ENCODE measurements around the gene PROM2. TPM values are rescaled to one million over a fixed set of nuclear protein-coding genes. Genes with fewer than 3 reads are reported as not detected.
A peak's percentile ranks its signal among the peaks of the same experiment; 100 is the strongest.

The PROM2 gene
- total and polyA plus RNA-seq, 2 donors from 2014 or later: 55.6 to 65.6 TPM

GRCh38 chr2:95272299-95272751, 1.9 kb upstream of the PROM2 start:
- Histone ChIP-seq H3K9me3 (ENCODE audit: control insufficient read depth in 2 of 3, insufficient read depth in 1 of 3, low read length in 3 of 3) (no peaks in the 10 kb centered on the region), H3K27me3 (ENCODE audit: control insufficient read depth, insufficient read depth, low read length) (no peaks in the 10 kb centered on the region), H3K9ac (ENCODE audit: low read length in 3 of 3) (no peak overlapping the region), H3K4me1 (ENCODE audit: control insufficient read depth in 2 of 3, insufficient read depth in 2 of 3, low read depth in 1 of 3, low read length in 3 of 3) (peaks cover 0 to 12% (median 0%) of the 10 kb centered on the region in 3 donors), H3K27ac (ENCODE audit: low read depth in 2 of 2, low read length in 2 of 2) (no peak overlapping the region), H3K4me3 (ENCODE audit: low read length in 3 of 3) (no peak overlapping the region), H3K36me3 (ENCODE audit: control insufficient read depth in 2 of 3, insufficient read depth in 3 of 3, low read length in 3 of 3) (no peaks in the 10 kb centered on the region)
- TF ChIP-seq CTCF (IDR thresholded peaks at IDR 0.05; ENCODE audit: borderline replicate concordance, extremely low read depth, insufficient read depth): no peak
- intact Hi-C loops (cut with DNase I): no loop called here
- DNase-seq (peak in 2 of 5 donors; percentile 18 to 44), FAIRE-seq (no peak)

GRCh38 chr2:95272781-95273180, 1.5 kb upstream of the PROM2 start:
- intact Hi-C loops (cut with DNase I): no loop called here
- H3K27ac ChIP-seq (ENCODE audit: low read depth in 2 of 2, low read length in 2 of 2): no peak overlapping the region

GRCh38 chr2:95273566-95274290, 521 bp upstream of the PROM2 start:
- Histone ChIP-seq H3K27me3 (ENCODE audit: control insufficient read depth, insufficient read depth, low read length) (no peaks in the 10 kb centered on the region), H3K4me3 (ENCODE audit: low read length in 3 of 3) (no peak overlapping the region), H3K36me3 (ENCODE audit: control insufficient read depth in 2 of 3, insufficient read depth in 3 of 3, low read length in 3 of 3) (peaks cover 0 to 4% (median 0%) of the 10 kb centered on the region in 3 donors), H3K9me3 (ENCODE audit: control insufficient read depth in 2 of 3, insufficient read depth in 1 of 3, low read length in 3 of 3) (no peaks in the 10 kb centered on the region), H3K9ac (ENCODE audit: low read length in 3 of 3) (peak overlapping the region in 1 of 3 donors; percentile 58), H3K4me1 (ENCODE audit: control insufficient read depth in 2 of 3, insufficient read depth in 2 of 3, low read depth in 1 of 3, low read length in 3 of 3) (peaks cover 0 to 17% (median 0%) of the 10 kb centered on the region in 3 donors), H3K27ac (ENCODE audit: low read depth in 2 of 2, low read length in 2 of 2) (peak overlapping the region; percentile 59 to 81)
- FAIRE-seq: no peak
- no peak for TF ChIP-seq CTCF (IDR thresholded peaks at IDR 0.05; ENCODE audit: borderline replicate concordance, extremely low read depth, insufficient read depth)
- intact Hi-C loops (cut with DNase I): no loop called here
- DNase-seq: peak in 1 of 5 donors; percentile 39

More at GRCh38 chr2:95272781-95273180, 1.5 kb upstream of the PROM2 start:
- no peak overlapping the region for H3K9ac ChIP-seq (ENCODE audit: low read length in 3 of 3)
- no peaks in the 10 kb centered on the region for H3K27me3 ChIP-seq (ENCODE audit: control insufficient read depth, insufficient read depth, low read length)
- no peaks in the 10 kb centered on the region for H3K36me3 ChIP-seq (ENCODE audit: control insufficient read depth in 2 of 3, insufficient read depth in 3 of 3, low read length in 3 of 3)
- no peak for TF ChIP-seq CTCF (IDR thresholded peaks at IDR 0.05; ENCODE audit: borderline replicate concordance, extremely low read depth, insufficient read depth)
- H3K9me3 ChIP-seq (ENCODE audit: control insufficient read depth in 2 of 3, insufficient read depth in 1 of 3, low read length in 3 of 3): no peaks in the 10 kb centered on the region
- FAIRE-seq (no peak), DNase-seq (peak in 1 of 5 donors; percentile 13)
- no peak overlapping the region for H3K4me3 ChIP-seq (ENCODE audit: low read length in 3 of 3)
- peaks cover 0 to 13% (median 0%) of the 10 kb centered on the region in 3 donors for H3K4me1 ChIP-seq (ENCODE audit: control insufficient read depth in 2 of 3, insufficient read depth in 2 of 3, low read depth in 1 of 3, low read length in 3 of 3)
